GM23338 (cell line): ENCODE measurements around the gene MGME1. TPM values are rescaled to one million over a fixed set of nuclear protein-coding genes. Genes with fewer than 3 reads are reported as not detected.

Experiments
- ATAC-seq: fragments of 200-7000 bp; cut with Tn5 transposase; 3 replicates; pipeline ENCODE4 v1.9.1; 2020
- DNase-seq: peaks from one replicate; pipeline ENCODE4 v3.0.0-alpha.2; 2015; ENCODE audit warnings: low spot score
- H2AFZ ChIP-seq: fragments of 200-600 bp; sonication (generic); 2 replicates; pipeline ENCODE4 v1.8.0; 2016; ENCODE audit warnings: antibody characterized with exemption, mild to moderate bottlenecking, moderate library complexity
- H3F3A ChIP-seq: fragments of 200-600 bp; sonication (generic); replicated peaks from 2 replicates; pipeline ENCODE4 v1.8.0; 2017; ENCODE audit warnings: antibody characterized with exemption, mixed run types, low read depth
- H3K27ac ChIP-seq: fragments of 200-600 bp; sonication (generic); 2 replicates; pipeline ENCODE4 v1.6.1; 2016; ENCODE audit warnings: low read depth
- H3K27me3 ChIP-seq: fragments of 200-600 bp; sonication (generic); 2 replicates; pipeline ENCODE4 v1.8.0; 2016; ENCODE audit warnings: mild to moderate bottlenecking, mixed run types, moderate library complexity; ENCODE audit not compliant: insufficient read depth
- H3K36me3 ChIP-seq: fragments of 200-600 bp; sonication (generic); 2 replicates; pipeline ENCODE4 v1.8.0; 2016; ENCODE audit warnings: mild to moderate bottlenecking; ENCODE audit not compliant: insufficient read depth
- H3K4me1 ChIP-seq: fragments of 200-600 bp; sonication (generic); 2 replicates; pipeline ENCODE4 v1.8.0; 2016; ENCODE audit warnings: mild to moderate bottlenecking, moderate library complexity; ENCODE audit not compliant: insufficient read depth
- H3K4me2 ChIP-seq: fragments of 200-600 bp; sonication (generic); 2 replicates; pipeline ENCODE4 v1.7.1; 2017; ENCODE audit warnings: mixed run types
- H3K4me3 ChIP-seq: fragments of 200-600 bp; sonication (generic); 2 replicates; pipeline ENCODE4 v1.6.1; 2016; ENCODE audit warnings: mixed run types
- H3K79me2 ChIP-seq: fragments of 200-600 bp; sonication (generic); replicated peaks from 2 replicates; pipeline ENCODE4 v1.8.0; 2017; ENCODE audit warnings: mild to moderate bottlenecking; ENCODE audit not compliant: insufficient read depth
- H3K9me2 ChIP-seq: fragments of 200-600 bp; sonication (generic); 2 replicates; pipeline ENCODE4 v1.8.0; 2017; ENCODE audit not compliant: insufficient read depth
- H4K20me1 ChIP-seq: fragments of 200-600 bp; sonication (generic); replicated peaks from 2 replicates; pipeline ENCODE4 v1.8.0; 2017; ENCODE audit warnings: mild to moderate bottlenecking; ENCODE audit not compliant: insufficient read depth
- H3K27ac Mint-ChIP-seq: 2 replicates; pipeline ENCODE4 v1.8.0; 2020; ENCODE audit warnings: inconsistent platforms, mild to moderate bottlenecking, moderate library complexity, mixed read lengths
- H3K27me3 Mint-ChIP-seq: 3 replicates; pipeline ENCODE4 v1.8.0; 2022; ENCODE audit warnings: low read depth, mild to moderate bottlenecking, moderate library complexity, mixed read lengths, inconsistent platforms; ENCODE audit not compliant: insufficient read depth, poor library complexity
- H3K36me3 Mint-ChIP-seq: 3 replicates; pipeline ENCODE4 v1.8.0; 2021; ENCODE audit warnings: low read depth, mild to moderate bottlenecking, inconsistent platforms, moderate library complexity, mixed read lengths
- H3K4me1 Mint-ChIP-seq: 3 replicates; pipeline ENCODE4 v1.8.0; 2020; ENCODE audit warnings: mild to moderate bottlenecking, inconsistent platforms, mixed read lengths
- H3K4me3 Mint-ChIP-seq: 3 replicates; pipeline ENCODE4 v1.8.0; 2021; ENCODE audit warnings: moderate library complexity, mild to moderate bottlenecking, inconsistent platforms, mixed read lengths
- H3K9me3 Mint-ChIP-seq: 3 replicates; pipeline ENCODE4 v1.8.0; 2020; ENCODE audit warnings: moderate library complexity, mild to moderate bottlenecking, inconsistent platforms, mixed read lengths
- CREB1 ChIP-seq: fragments of 250-450 bp; sonication (Bioruptor Pico); IDR thresholded peaks from 2 replicates; pipeline ENCODE4 v1.5.0; 2020; ENCODE audit warnings: low read depth, mild to moderate bottlenecking, moderate library complexity
- CTCF ChIP-seq, 2 experiments: fragments of 200-600 bp in 1 of 2; sonication (generic) in 1 of 2; conservative IDR thresholded peaks; 2 replicates each; pipeline versions ENCODE4 v1.5.1 to v1.6.1; 2016 to 2017; ENCODE audit warnings: antibody characterized with exemption in 2 of 2, low read depth in 2 of 2, mild to moderate bottlenecking in 2 of 2, moderate library complexity in 1 of 2
- EZH2 ChIP-seq: fragments of 200-600 bp; sonication (generic); IDR thresholded peaks from one replicate; pipeline ENCODE4 v1.8.0; 2017; ENCODE audit warnings: antibody characterized with exemption, mild to moderate bottlenecking, low read depth; ENCODE audit not compliant: unreplicated experiment
- EZH2phosphoT487 ChIP-seq: fragments of 200-600 bp; sonication (generic); IDR thresholded peaks from one replicate; pipeline ENCODE4 v1.8.1; 2018; ENCODE audit warnings: antibody characterized with exemption; ENCODE audit not compliant: unreplicated experiment
- JUNB ChIP-seq: IDR thresholded peaks from one replicate; pipeline ENCODE4 v1.6.1; 2016; ENCODE audit warnings: antibody characterized with exemption; ENCODE audit not compliant: unreplicated experiment
- NANOG ChIP-seq: IDR thresholded peaks from 2 replicates; pipeline ENCODE4 v1.6.1; 2016; ENCODE audit warnings: antibody characterized with exemption, borderline replicate concordance
- POLR2AphosphoS5 ChIP-seq: IDR thresholded peaks from 2 replicates; pipeline ENCODE4 v1.6.1; 2016; ENCODE audit warnings: antibody characterized with exemption, low read depth
- REST ChIP-seq: IDR thresholded peaks from one replicate; pipeline ENCODE4 v1.6.1; 2018; ENCODE audit warnings: antibody characterized with exemption; ENCODE audit not compliant: unreplicated experiment
- STAT1 ChIP-seq: IDR thresholded peaks from one replicate; pipeline ENCODE4 v1.6.1; 2016; ENCODE audit warnings: antibody characterized with exemption; ENCODE audit not compliant: unreplicated experiment
- ZNF114 ChIP-seq: fragments of 250-450 bp; sonication (Bioruptor Pico); IDR thresholded peaks from 2 replicates; pipeline ENCODE4 v1.5.0; 2020; ENCODE audit warnings: mild to moderate bottlenecking, moderate library complexity
- ZNF331 ChIP-seq: fragments of 250-450 bp; sonication (Bioruptor Pico); IDR thresholded peaks from 2 replicates; pipeline ENCODE4 v1.5.0; 2020; ENCODE audit warnings: low read depth, mild to moderate bottlenecking, moderate library complexity
- polyA plus RNA-seq: library from polyadenylated mRNA; unstranded; fragments of >200 nt; fragmentation: Nextera tagmentation; extraction: Ambion mirVana; gene quantifications from 2 replicates; pipeline ENCODE4 v1.2.1, GENCODE V29; 2016
- total RNA-seq: library from RNA; depleted of rRNA; stranded (reverse); fragments of >200 nt; shearing (Covaris generic); gene quantifications from 2 replicates; pipeline ENCODE4 v1.2.3, GENCODE V29; 2014
- TF ChIP-seq, protein P1 (sequence below): fragments of 250-450 bp; sonication (Bioruptor Pico); IDR thresholded peaks from 2 replicates; pipeline ENCODE4 v1.5.0; 2020; ENCODE audit warnings: mild to moderate bottlenecking, moderate library complexity
- TF ChIP-seq, protein P2 (sequence below): IDR thresholded peaks from 2 replicates; pipeline ENCODE4 v1.6.1; 2016; ENCODE audit warnings: antibody characterized with exemption

Gene MGME1
- total and polyA plus RNA-seq, 2 experiments from 2014 or later, result 43.1 to 56.9 TPM

- Mint-ChIP-seq H3K36me3 (peaks cover 75% of the 10 kb centered on the region), H3K4me3 (peak overlapping the region; percentile 39; the same call in 2 of the 3 replicates), H3K27me3 (peaks cover 10% of the 10 kb centered on the region), H3K27ac (no peak overlapping the region; the same call in 1 of the 2 replicates), H3K9me3 (no peaks in the 10 kb centered on the region; the same call in 2 of the 3 replicates), H3K4me1 (peaks cover 76% of the 10 kb centered on the region)
- peaks cover 95% of the 10 kb centered on the region for H4K20me1 ChIP-seq
- H3K4me2 ChIP-seq, result peak overlapping the region; percentile 42; the same call in 1 of the 2 replicates
- peaks cover 100% of the 10 kb centered on the region for H3K79me2 ChIP-seq
- peaks cover 72% of the 10 kb centered on the region for H3K4me1 ChIP-seq
- H2AFZ ChIP-seq, result no peak overlapping the region
- ATAC-seq (no peak), DNase-seq (no peak)
- H3K4me3 ChIP-seq, result peak overlapping the region; percentile 27
- TF ChIP-seq, protein P1, sequence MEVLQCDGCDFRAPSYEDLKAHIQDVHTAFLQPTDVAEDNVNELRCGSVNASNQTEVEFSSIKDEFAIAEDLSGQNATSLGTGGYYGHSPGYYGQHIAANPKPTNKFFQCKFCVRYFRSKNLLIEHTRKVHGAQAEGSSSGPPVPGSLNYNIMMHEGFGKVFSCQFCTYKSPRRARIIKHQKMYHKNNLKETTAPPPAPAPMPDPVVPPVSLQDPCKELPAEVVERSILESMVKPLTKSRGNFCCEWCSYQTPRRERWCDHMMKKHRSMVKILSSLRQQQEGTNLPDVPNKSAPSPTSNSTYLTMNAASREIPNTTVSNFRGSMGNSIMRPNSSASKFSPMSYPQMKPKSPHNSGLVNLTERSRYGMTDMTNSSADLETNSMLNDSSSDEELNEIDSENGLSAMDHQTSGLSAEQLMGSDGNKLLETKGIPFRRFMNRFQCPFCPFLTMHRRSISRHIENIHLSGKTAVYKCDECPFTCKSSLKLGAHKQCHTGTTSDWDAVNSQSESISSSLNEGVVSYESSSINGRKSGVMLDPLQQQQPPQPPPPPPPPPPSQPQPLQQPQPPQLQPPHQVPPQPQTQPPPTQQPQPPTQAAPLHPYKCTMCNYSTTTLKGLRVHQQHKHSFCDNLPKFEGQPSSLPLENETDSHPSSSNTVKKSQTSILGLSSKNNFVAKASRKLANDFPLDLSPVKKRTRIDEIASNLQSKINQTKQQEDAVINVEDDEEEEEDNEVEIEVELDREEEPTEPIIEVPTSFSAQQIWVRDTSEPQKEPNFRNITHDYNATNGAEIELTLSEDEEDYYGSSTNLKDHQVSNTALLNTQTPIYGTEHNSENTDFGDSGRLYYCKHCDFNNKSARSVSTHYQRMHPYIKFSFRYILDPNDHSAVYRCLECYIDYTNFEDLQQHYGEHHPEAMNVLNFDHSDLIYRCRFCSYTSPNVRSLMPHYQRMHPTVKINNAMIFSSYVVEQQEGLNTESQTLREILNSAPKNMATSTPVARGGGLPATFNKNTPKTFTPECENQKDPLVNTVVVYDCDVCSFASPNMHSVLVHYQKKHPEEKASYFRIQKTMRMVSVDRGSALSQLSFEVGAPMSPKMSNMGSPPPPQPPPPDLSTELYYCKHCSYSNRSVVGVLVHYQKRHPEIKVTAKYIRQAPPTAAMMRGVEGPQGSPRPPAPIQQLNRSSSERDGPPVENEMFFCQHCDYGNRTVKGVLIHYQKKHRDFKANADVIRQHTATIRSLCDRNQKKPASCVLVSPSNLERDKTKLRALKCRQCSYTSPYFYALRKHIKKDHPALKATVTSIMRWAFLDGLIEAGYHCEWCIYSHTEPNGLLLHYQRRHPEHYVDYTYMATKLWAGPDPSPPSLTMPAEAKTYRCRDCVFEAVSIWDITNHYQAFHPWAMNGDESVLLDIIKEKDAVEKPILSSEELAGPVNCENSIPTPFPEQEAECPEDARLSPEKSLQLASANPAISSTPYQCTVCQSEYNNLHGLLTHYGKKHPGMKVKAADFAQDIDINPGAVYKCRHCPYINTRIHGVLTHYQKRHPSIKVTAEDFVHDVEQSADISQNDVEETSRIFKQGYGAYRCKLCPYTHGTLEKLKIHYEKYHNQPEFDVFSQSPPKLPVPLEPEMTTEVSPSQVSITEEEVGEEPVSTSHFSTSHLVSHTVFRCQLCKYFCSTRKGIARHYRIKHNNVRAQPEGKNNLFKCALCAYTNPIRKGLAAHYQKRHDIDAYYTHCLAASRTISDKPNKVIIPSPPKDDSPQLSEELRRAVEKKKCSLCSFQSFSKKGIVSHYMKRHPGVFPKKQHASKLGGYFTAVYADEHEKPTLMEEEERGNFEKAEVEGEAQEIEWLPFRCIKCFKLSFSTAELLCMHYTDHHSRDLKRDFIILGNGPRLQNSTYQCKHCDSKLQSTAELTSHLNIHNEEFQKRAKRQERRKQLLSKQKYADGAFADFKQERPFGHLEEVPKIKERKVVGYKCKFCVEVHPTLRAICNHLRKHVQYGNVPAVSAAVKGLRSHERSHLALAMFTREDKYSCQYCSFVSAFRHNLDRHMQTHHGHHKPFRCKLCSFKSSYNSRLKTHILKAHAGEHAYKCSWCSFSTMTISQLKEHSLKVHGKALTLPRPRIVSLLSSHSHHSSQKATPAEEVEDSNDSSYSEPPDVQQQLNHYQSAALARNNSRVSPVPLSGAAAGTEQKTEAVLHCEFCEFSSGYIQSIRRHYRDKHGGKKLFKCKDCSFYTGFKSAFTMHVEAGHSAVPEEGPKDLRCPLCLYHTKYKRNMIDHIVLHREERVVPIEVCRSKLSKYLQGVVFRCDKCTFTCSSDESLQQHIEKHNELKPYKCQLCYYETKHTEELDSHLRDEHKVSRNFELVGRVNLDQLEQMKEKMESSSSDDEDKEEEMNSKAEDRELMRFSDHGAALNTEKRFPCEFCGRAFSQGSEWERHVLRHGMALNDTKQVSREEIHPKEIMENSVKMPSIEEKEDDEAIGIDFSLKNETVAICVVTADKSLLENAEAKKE (CRISPR knock-in tag), result no peak
- TF ChIP-seq NANOG (no peak), EZH2phosphoT487 (no peak), ZNF114 (CRISPR knock-in tag) (no peak), ZNF331 (CRISPR knock-in tag) (no peak), CREB1 (CRISPR knock-in tag) (no peak), STAT1 (no peak), POLR2AphosphoS5 (no peak), JUNB (no peak), EZH2 (no peak), REST (no peak), CTCF (conservative IDR thresholded peaks at IDR 0.05; ENCODE audit: low read depth in 2 of 2) (no peak)
- TF ChIP-seq, protein P2, sequence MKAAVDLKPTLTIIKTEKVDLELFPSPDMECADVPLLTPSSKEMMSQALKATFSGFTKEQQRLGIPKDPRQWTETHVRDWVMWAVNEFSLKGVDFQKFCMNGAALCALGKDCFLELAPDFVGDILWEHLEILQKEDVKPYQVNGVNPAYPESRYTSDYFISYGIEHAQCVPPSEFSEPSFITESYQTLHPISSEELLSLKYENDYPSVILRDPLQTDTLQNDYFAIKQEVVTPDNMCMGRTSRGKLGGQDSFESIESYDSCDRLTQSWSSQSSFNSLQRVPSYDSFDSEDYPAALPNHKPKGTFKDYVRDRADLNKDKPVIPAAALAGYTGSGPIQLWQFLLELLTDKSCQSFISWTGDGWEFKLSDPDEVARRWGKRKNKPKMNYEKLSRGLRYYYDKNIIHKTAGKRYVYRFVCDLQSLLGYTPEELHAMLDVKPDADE, result no peak
- H3K36me3 ChIP-seq, result no peaks in the 10 kb centered on the region
- no peaks in the 10 kb centered on the region for H3K27me3 ChIP-seq
- 0 out of 2 replicates have a peak, but pooled peaks cover 3% of the 10 kb centered on the region for H3F3A ChIP-seq
- peak overlapping the region; percentile 43 for H3K27ac ChIP-seq
- H3K9me2 ChIP-seq, result no peaks in the 10 kb centered on the region
Observed at GRCh38 chr20:17961587-17961940, 7.3 kb upstream of the MGME1 start.
